ENCODE results near the gene FGGY.

- TF ChIP-seq, protein P1, sequence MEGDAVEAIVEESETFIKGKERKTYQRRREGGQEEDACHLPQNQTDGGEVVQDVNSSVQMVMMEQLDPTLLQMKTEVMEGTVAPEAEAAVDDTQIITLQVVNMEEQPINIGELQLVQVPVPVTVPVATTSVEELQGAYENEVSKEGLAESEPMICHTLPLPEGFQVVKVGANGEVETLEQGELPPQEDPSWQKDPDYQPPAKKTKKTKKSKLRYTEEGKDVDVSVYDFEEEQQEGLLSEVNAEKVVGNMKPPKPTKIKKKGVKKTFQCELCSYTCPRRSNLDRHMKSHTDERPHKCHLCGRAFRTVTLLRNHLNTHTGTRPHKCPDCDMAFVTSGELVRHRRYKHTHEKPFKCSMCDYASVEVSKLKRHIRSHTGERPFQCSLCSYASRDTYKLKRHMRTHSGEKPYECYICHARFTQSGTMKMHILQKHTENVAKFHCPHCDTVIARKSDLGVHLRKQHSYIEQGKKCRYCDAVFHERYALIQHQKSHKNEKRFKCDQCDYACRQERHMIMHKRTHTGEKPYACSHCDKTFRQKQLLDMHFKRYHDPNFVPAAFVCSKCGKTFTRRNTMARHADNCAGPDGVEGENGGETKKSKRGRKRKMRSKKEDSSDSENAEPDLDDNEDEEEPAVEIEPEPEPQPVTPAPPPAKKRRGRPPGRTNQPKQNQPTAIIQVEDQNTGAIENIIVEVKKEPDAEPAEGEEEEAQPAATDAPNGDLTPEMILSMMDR (IDR thresholded peaks at IDR 0.05), result no peak
- no peak for TF ChIP-seq POLR2A (IDR thresholded peaks at IDR 0.05)
Measured at GRCh38 chr1:59657873-59658465, 361.1 kb downstream of the FGGY start.

Measured in uterus (tissue), 2 donors.